ENCODE results near the gene LMBR1.
"Not testable (repeated sequence)": the region's sequence is repeated elsewhere in the genome, so short reads cannot be mapped to it uniquely, and the experiment has no call there.

The LMBR1 gene

DNA sequence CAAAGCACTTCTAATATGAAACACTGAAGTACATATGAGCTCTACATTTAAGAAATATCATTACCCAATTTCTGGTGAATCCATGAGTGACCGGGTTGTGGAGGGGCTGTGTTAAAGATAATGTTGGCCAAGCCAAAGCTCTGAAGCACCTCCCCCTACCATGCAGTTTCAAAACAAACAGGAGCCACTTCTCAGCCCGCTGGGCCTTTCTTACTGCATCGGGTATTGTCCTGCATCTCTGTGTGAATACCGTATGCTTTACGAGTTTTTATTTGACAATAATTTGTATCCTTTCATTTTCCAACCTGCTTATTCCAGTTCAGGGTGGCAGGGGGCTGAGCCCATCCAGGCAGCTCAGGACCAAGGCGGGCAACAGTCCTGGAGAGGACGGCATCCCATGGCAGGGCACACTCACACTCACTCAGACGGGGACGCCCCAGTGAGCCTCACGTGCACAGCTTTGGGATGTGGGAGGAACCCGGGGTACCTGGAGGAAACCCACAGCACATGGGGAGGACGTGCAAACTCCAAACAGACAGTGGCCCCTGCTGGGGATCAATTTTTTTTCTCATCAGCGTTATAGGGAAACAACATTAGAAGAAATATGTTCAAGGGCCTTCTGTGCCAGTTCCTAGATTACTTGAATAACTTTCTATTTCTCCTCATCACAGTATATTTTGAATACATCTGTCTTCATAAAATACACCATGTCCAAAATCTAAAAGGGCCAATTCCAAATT, 250.5 kb downstream of the LMBR1 start:
- no peak for DNase-seq (ENCODE audit: low read depth)
- H3K9ac ChIP-seq (ENCODE audit: low read length): no peak overlapping the region
- H3K27me3 ChIP-seq (replicated peaks; ENCODE audit: control insufficient read depth, insufficient read depth, low read length): no peaks in the 10 kb centered on the region
- no peaks in the 10 kb centered on the region for H3K36me3 ChIP-seq (ENCODE audit: control insufficient read depth, insufficient read depth, low read length, severe bottlenecking)
- no peak overlapping the region for H3K4me3 ChIP-seq (ENCODE audit: low read length)
- H3K9me3 ChIP-seq (ENCODE audit: control insufficient read depth, low read length): no peaks in the 10 kb centered on the region
- peaks cover 17% of the 10 kb centered on the region for H3K4me1 ChIP-seq (ENCODE audit: control insufficient read depth, insufficient read depth, low read length)

DNA sequence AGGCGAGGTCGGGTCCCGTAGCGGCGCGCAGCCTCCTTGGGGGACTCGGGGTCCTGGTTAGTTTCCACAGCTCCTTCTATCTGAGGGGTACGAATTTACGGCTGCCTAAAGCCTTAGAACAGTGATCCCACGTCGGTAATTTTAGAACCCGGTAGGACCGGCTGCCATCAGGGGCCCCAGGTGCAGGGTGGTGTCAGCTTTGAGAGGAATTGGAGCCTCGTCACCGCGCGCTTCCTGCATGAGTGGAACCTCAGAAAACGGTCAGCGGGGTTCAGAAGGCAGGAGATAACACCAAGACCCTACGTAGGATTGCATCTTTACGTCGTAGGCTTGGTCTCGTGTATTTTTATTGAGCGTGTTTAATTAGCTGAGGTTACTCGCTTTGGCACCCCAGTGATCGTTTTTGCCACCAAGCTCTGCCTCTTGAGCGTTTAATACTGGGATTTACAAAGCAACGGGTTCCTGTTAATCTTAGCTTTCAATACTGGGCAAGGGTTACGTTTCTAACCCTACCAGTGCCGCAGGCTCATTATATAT, 252.0 kb downstream of the LMBR1 start:
- Histone ChIP-seq H3K4me3 (ENCODE audit: low read length) (peak overlapping the region; percentile 97), H3K9me3 (ENCODE audit: control insufficient read depth, low read length) (no peaks in the 10 kb centered on the region), H3K27me3 (replicated peaks; ENCODE audit: control insufficient read depth, insufficient read depth, low read length) (no peaks in the 10 kb centered on the region), H3K36me3 (ENCODE audit: control insufficient read depth, insufficient read depth, low read length, severe bottlenecking) (no peaks in the 10 kb centered on the region), H3K9ac (ENCODE audit: low read length) (peak overlapping the region; percentile 93), H3K4me1 (ENCODE audit: control insufficient read depth, insufficient read depth, low read length) (peaks cover 17% of the 10 kb centered on the region)
- peak; percentile 50 for DNase-seq (ENCODE audit: low read depth)

DNA sequence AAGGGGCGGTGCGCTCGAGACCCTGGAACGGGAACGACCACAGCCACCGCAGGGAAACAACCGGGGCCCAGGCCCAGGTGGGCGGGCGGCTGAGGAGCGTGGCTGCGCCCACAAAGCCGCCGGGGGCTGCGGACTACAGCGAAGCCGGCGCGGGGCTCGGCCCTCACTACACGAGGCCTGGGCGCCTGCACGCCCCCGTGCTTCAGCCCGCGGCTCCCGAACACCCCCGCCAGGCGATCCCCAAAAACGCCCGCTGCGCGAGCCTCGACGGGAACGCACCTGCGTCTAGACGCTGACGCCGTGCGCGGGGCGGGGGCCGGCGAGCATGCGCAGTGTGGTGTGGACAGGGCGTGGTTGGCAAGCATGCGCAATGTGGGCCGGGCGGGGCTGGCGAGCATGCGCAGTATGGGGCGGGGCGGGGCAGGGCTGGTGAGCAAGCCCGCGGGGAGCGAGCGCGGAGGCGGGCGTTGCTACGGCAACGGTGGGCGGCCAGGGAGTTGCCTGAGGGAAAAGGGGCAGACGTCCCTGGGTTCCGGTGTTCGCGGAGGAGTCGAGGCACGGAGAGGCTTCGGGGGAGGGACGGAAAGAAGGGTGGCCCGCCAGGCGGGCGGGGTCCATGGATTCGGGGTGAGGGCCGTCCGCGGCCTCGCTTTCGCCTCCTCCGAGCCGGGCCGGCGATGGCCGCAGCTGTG, 252.6 kb downstream of the LMBR1 start, which contains the start of gene RNF32:
TSS of gene RNF32 (plus strand) at position 518 of the 692 bp plus-strand sequence. CDS start 3,104 bp downstream, outside the sequence.
- DNase-seq (ENCODE audit: low read depth): peak; percentile 97
- Histone ChIP-seq H3K4me1 (ENCODE audit: control insufficient read depth, insufficient read depth, low read length) (peaks cover 17% of the 10 kb centered on the region), H3K9me3 (ENCODE audit: control insufficient read depth, low read length) (no peaks in the 10 kb centered on the region), H3K27me3 (replicated peaks; ENCODE audit: control insufficient read depth, insufficient read depth, low read length) (no peaks in the 10 kb centered on the region), H3K4me3 (ENCODE audit: low read length) (peak within 1 kb of the TSS; percentile 97), H3K36me3 (ENCODE audit: control insufficient read depth, insufficient read depth, low read length, severe bottlenecking) (no peaks in the 10 kb centered on the region), H3K9ac (ENCODE audit: low read length) (peak within 1 kb of the TSS; percentile 93)

DNA sequence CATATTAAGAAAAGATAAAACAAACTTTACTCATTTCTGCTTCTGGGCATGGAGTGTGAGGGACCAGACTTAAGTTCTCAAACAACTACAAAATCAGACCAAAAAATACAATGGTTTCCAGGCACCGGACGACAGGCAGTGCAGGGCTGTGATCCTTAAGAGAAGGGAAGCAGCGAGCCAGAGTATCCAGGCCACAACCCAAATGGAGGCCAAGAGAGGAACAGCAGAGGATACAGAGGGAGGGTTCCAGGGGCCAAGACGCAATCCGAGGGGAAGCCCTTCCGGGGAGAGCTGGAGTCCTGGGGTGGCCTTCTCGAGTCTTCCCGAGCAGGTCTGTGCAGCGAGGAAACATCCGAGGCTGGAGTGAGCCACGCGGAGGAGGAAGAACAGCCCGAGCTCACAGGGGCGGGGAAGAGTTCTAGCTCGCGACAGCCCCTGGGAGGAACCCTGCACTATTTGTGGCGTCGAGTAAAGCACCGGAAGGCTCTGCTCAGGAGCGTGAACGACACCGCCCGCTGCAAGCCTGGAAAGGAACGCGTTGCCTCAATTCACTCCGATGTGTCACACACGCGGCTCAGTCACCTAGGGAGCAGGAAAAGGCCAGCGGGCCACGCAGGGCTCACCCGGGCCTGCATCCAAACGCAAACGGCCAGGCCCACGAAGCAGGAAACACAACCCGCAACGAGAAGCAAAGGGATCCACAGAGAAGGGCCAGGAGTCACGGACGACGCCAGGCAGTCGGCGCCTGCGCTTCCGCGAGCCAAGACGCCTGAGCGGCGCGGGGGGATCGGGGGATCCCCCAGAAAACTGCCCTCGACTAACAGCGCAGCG, 253.3 kb downstream of the LMBR1 start:
- no peak for DNase-seq (ENCODE audit: low read depth)
- Histone ChIP-seq H3K4me1 (ENCODE audit: control insufficient read depth, insufficient read depth, low read length) (peaks cover 17% of the 10 kb centered on the region), H3K4me3 (ENCODE audit: low read length) (peak overlapping the region; percentile 97), H3K36me3 (ENCODE audit: control insufficient read depth, insufficient read depth, low read length, severe bottlenecking) (no peaks in the 10 kb centered on the region), H3K9ac (ENCODE audit: low read length) (peak overlapping the region; percentile 78), H3K9me3 (ENCODE audit: control insufficient read depth, low read length) (no peaks in the 10 kb centered on the region), H3K27me3 (replicated peaks; ENCODE audit: control insufficient read depth, insufficient read depth, low read length) (no peaks in the 10 kb centered on the region)

DNA sequence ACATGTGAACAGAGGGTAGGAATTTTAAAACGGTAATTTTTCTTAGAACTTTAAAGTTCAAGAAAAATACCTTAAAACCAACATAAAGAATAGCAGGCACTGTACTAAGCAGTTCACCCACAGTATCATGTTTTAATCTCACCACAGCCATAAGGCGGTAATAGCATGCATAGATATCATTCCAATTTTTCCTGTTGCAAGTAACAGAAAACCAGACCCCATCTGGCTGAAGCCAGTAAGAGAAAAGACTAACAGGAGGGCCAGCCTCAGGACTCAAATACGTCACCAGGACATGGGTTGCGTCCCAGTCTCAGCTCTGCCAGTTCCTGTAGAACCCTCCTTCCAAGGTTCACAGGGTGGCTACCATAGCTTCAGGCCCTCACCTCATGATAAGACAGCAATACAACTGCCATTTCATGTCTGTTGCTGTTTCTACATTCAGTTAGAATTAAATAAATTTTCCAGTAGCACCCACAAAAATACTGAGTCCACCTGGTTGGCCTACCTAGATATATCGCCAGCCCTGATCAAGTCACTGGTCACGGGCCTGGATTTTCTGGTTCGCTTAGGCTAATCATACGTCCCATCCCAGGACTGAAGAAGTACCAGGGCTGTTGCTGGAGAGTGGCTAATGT, 254.4 kb downstream of the LMBR1 start:
- Histone ChIP-seq H3K4me3 (ENCODE audit: low read length) (no peak overlapping the region), H3K27me3 (replicated peaks; ENCODE audit: control insufficient read depth, insufficient read depth, low read length) (no peaks in the 10 kb centered on the region)
- DNase-seq (ENCODE audit: low read depth): no peak

DNA sequence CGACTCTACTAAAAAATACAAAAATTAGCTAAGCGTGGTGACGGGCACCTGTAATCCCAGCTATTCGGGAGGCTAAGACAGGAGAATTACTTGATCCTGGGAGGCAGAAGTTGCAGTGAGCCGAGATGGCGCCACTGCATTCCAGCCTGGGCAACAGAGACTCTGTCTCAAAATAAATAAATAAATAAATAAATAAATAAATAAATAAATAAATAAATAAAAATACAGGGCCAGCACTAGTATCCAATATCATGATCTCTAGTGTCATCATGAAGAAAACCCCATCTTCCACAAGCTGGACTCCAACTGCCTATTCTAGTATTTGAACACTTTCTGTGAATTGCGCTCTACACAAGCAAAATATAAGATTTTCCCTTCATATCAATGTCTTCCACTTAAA, 255.9 kb downstream of the LMBR1 start:
- H3K9ac ChIP-seq (ENCODE audit: low read length): not testable (repeated sequence)

More for the DNA sequence above, 254.4 kb downstream of the LMBR1 start:
- H3K9me3 ChIP-seq (ENCODE audit: control insufficient read depth, low read length): no peaks in the 10 kb centered on the region
- H3K36me3 ChIP-seq (ENCODE audit: control insufficient read depth, insufficient read depth, low read length, severe bottlenecking): no peaks in the 10 kb centered on the region
- peaks cover 17% of the 10 kb centered on the region for H3K4me1 ChIP-seq (ENCODE audit: control insufficient read depth, insufficient read depth, low read length)
- H3K9ac ChIP-seq (ENCODE audit: low read length): no peak overlapping the region

DNA sequence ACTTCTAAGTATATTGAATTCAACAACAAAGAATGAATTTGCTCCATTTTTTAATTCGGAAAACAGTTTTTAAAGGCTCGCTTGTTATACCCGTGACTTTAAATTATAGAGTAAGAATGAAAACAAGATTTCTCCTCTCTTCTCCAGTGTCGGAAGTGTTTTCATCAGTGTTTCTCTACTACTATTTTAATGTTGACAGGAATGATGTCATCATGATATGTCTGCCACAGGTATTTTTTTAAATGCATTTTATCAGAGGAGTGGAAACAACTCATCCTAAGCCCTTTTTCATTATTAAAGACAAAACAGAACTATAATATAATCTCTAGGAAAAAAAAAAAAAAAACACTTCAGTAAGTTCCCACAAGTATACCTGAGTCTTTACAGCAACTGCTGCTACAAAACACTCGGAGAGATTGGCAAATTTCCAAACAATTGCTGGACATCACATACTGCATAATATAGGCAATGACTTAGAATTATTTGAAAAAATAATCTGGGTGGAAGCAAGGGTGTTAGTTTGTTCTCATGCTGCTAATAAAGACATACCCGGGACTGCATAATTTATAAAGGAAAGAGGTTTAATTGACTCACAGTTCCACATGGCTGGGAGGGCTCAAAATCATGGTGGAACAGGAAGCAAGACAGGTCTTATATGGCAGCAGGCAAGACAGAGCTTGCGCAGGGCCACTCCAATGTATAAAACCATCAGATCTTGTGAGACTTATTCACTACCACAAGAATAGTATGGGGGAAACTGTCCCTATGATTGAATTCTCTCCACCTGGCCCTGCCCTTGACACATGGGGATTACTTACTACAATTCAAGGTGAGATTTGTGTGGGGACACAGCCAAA, 257.2 kb downstream of the LMBR1 start:
- Histone ChIP-seq H3K36me3 (ENCODE audit: control insufficient read depth, insufficient read depth, low read length, severe bottlenecking) (no peaks in the 10 kb centered on the region), H3K9ac (ENCODE audit: low read length) (no peak overlapping the region), H3K27me3 (replicated peaks; ENCODE audit: control insufficient read depth, insufficient read depth, low read length) (no peaks in the 10 kb centered on the region), H3K4me3 (ENCODE audit: low read length) (no peak overlapping the region), H3K9me3 (ENCODE audit: control insufficient read depth, low read length) (no peaks in the 10 kb centered on the region), H3K4me1 (ENCODE audit: control insufficient read depth, insufficient read depth, low read length) (peaks cover 13% of the 10 kb centered on the region)
- DNase-seq (ENCODE audit: low read depth): no peak

More for the DNA sequence above, 255.9 kb downstream of the LMBR1 start:
- DNase-seq (ENCODE audit: low read depth); H3K9me3 ChIP-seq (ENCODE audit: control insufficient read depth, low read length); H3K4me3 ChIP-seq (ENCODE audit: low read length); H3K27me3 ChIP-seq (replicated peaks; ENCODE audit: control insufficient read depth, insufficient read depth, low read length); H3K36me3 ChIP-seq (ENCODE audit: control insufficient read depth, insufficient read depth, low read length, severe bottlenecking): not testable (repeated sequence)
- H3K4me1 ChIP-seq (ENCODE audit: control insufficient read depth, insufficient read depth, low read length): peaks cover 17% of the 10 kb centered on the region

DNA sequence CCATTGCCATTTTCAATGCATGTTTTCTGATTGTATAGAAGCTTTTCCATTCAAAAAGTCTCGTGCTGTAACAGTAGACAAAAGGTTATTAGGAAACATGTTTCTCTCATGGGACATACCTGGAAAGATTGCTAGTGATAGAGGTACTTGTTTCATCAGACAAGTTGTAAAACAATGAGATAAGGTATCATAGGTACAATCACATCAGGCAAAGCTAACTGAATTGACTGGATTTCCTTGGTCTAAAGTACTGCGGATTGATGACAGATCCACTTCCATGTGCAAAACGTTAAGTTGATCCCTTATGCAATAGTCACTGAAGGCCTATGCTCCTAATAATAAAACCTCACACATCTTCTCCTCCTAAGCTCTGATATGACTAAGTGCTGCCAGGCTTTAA, 258.9 kb downstream of the LMBR1 start:
- Histone ChIP-seq H3K27me3 (replicated peaks; ENCODE audit: control insufficient read depth, insufficient read depth, low read length) (no peaks in the 10 kb centered on the region), H3K4me1 (ENCODE audit: control insufficient read depth, insufficient read depth, low read length) (peaks cover 4% of the 10 kb centered on the region), H3K36me3 (ENCODE audit: control insufficient read depth, insufficient read depth, low read length, severe bottlenecking) (no peaks in the 10 kb centered on the region), H3K9ac (ENCODE audit: low read length) (no peak overlapping the region), H3K9me3 (ENCODE audit: control insufficient read depth, low read length) (no peaks in the 10 kb centered on the region), H3K4me3 (ENCODE audit: low read length) (no peak overlapping the region)
- DNase-seq (ENCODE audit: low read depth): no peak

DNA sequence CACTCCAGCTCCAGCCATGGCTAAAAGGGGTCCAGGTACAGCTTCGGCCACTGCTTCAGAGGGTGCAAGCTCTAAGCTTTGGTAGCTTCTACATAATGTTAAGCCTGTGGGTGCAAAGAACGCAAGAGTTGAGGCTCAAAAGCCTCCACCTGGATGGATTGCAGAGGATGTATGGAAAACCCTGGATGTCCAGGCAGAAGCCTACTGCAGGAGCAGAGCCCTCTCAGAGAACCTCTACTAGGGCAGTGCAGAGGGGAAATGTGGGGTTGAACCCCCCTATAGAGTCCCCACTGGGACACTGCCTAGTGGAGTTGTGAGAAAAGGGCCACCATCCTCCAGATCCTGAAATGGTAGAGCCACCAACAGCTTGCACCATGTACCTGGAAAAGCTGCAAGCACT, 263.1 kb downstream of the LMBR1 start:
- Histone ChIP-seq H3K27me3 (replicated peaks; ENCODE audit: control insufficient read depth, insufficient read depth, low read length) (no peaks in the 10 kb centered on the region), H3K9me3 (ENCODE audit: control insufficient read depth, low read length) (peaks cover 7% of the 10 kb centered on the region), H3K4me3 (ENCODE audit: low read length) (no peak overlapping the region), H3K36me3 (ENCODE audit: control insufficient read depth, insufficient read depth, low read length, severe bottlenecking) (no peaks in the 10 kb centered on the region), H3K9ac (ENCODE audit: low read length) (no peak overlapping the region), H3K4me1 (ENCODE audit: control insufficient read depth, insufficient read depth, low read length) (peaks cover 3% of the 10 kb centered on the region)
- DNase-seq (ENCODE audit: low read depth): no peak

DNA sequence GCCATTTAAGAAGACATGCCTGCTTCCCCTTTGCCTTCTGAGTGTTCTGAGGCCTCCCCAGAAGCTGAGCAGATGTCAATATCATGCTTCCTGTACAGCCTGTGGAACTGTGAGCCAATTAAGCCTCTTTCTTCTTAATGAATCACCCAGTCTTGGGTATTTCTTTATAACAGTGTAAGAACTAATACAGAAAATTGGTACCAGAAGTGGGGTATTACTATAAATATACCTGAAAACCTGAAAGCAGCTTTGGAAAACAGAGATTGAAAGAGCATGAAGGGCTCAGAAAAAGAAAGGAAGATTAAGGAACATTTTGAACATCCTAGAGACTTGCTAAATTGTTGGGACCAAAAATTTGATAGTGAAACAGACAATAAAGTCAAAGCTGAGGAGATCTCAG, 264.4 kb downstream of the LMBR1 start:
- Histone ChIP-seq H3K9ac (ENCODE audit: low read length) (no peak overlapping the region), H3K4me3 (ENCODE audit: low read length) (no peak overlapping the region), H3K4me1 (ENCODE audit: control insufficient read depth, insufficient read depth, low read length) (peaks cover 3% of the 10 kb centered on the region), H3K27me3 (replicated peaks; ENCODE audit: control insufficient read depth, insufficient read depth, low read length) (no peaks in the 10 kb centered on the region), H3K36me3 (ENCODE audit: control insufficient read depth, insufficient read depth, low read length, severe bottlenecking) (no peaks in the 10 kb centered on the region), H3K9me3 (ENCODE audit: control insufficient read depth, low read length) (peaks cover 7% of the 10 kb centered on the region)
- DNase-seq (ENCODE audit: low read depth): no peak
